GM21723 (cell line): Measurements from ENCODE around the gene ZFP42.
"Not testable (repeated sequence)": the region's sequence is repeated elsewhere in the genome, so short reads cannot be mapped to it uniquely, and the experiment has no call there.

ENCODE experiments used
- ATAC-seq: cut with Tn5 transposase; IDR thresholded peaks from one replicate; pipeline ENCODE4 v1.9.1; 2021; ENCODE audit warnings: mild to moderate bottlenecking, moderate library complexity; ENCODE audit not compliant: unreplicated experiment

ZFP42 gene

GRCh38 chr4:187995322-187996207 lies at the start of gene ZFP42:
Gene ZFP42 (plus strand): TSS chr4:187995771. CDS start chr4:188002808, 7,037 bp downstream.
- no peak for ATAC-seq

DNA sequence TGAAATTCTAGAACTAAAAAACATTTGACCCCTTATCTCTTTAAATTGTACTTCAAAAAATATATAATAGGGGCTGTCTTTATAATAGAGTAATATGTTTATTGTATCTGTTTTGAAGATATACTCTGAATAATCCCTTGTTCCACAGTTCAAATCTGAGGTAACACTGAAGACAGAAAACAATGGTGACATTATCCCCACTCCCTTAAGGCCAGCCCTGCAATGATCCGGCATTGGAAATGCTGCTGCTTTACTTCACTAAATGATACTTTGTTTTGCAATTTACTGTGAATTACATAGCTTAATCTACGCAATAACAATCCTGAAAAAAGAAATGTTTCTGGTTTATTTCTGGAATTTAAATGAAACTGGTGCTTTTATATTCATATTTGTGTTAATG lies 34.4 kb upstream of the ZFP42 start:
- no peak for ATAC-seq

DNA sequence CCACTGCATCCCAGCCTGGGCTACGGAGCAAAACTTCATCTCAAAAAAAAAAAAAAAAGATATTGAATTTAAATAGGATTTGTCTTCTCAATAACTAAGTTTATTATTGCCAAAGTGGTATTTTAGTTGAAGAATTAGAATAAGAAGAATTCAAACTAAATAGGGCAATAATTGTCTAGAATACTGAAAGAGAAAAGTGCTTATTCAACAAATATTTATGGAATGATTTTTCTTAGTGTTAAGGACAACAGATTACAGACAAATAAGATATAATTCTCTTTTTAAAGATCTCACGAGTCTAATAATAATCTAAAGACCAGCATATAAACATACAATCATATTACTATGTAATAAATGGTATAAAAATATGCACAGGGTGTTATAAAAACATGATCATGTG lies 33.6 kb upstream of the ZFP42 start:
- ATAC-seq: no peak

DNA sequence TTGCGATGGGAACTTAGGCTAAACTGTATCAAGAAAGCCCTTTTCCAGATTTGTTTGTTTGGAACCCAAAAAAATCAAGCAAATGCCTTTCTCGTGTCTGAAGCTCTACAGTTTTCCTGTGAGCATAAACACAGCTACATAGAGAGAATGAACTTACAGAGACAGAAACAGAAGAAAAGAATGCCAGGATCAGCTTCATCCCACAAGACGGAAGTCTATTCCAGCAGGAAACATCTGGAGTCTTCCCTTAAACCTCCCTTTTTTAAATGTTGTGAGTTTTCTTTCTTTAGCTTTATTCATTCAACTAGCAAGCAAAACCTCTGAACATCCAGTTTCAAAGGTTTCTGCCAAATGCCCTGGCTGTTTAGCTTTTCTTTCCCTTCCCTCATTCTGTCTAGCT lies 32.6 kb upstream of the ZFP42 start:
- no peak for ATAC-seq

DNA sequence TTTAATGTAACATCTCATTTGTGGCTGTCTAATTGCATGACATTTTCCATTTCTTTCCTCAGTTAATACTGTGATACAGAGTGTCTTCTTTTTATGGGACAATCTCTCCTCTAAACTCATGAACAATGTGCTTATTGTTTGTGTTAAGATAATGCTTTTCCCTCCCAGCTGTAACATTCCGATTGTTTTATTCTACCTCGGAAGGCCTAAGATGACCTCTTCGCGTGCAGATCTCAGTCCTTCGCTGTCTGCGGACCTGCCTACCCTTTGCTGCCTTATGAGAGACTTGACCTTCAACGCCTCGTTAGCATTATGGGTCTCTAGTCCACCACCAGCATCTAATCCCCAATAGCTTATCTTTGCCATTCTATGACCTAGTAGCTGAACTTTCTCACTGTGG lies 29.8 kb upstream of the ZFP42 start:
- ATAC-seq: no peak

DNA sequence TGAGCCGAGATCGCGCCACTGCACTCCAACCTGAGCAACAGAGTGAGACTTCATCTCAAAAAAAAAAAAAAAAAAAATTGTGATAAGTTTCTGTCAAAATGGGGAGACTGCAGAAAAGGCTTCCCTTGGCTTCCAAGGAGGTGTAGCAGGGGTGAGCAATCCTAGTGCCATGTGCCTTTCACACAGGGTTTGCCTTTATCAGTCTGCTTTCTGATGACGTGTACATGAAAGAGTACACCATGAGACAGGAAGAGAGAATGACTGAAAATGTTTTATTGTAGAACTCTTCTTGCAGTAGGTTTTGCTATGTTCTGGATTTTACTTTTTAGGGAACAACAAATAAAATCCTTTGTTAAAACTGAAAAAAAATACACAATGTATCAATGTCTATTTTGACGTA lies 23.4 kb upstream of the ZFP42 start:
- no peak for ATAC-seq

DNA sequence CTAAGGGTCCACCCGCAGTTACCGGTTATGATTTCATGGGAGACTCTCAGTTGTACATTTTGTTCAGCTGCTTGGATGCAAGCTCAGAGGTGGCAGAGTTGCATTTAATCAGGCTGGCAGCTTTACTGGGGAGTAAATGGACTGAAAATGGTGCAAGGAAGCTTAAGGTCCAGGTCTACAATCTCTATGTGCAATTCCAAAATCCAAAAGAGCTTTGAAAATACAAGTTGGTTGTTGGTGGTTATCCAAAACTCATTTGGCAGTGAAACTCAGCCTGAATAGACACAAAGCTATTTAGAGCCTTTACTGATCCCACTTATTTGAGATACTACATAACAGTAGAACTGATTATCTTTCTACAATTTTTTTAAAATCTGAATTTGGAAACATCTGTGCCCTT lies 11.8 kb upstream of the ZFP42 start:
- no peak for ATAC-seq

DNA sequence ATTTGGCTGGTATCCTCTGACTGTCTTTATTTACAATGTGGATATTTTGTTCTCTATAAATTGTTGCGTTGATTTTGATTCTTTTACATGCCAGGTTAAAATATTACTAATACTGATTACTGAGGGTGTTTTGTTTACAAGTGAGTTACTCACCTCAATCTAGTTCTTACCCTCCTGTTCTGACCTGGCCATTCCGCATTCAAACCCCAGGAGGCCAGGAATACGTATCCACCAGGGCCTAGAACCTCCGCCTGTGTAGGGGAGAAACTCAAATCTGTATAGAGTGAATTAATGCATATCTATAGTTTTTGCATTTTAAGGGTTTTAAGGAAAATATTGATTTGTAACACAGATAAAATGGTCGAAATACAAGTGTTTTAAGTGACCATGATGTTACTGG lies 2.6 kb upstream of the ZFP42 start:
- ATAC-seq: no peak

GRCh38 chr4:187993827-187994226 lies 1.7 kb upstream of the ZFP42 start:
- ATAC-seq: no peak

- no peak for ATAC-seq
Observed at GRCh38 chr4:187996502-187997177, 1.1 kb downstream of the ZFP42 start.

- ATAC-seq: not testable (repeated sequence)
Observed at GRCh38 chr4:187997991-187998390, 2.4 kb downstream of the ZFP42 start.

- ATAC-seq: no peak
Observed at GRCh38 chr4:187999406-187999932, 3.9 kb downstream of the ZFP42 start.

GRCh38 chr4:188002323-188002722 lies 6.8 kb downstream of the ZFP42 start:
- no peak for ATAC-seq

DNA sequence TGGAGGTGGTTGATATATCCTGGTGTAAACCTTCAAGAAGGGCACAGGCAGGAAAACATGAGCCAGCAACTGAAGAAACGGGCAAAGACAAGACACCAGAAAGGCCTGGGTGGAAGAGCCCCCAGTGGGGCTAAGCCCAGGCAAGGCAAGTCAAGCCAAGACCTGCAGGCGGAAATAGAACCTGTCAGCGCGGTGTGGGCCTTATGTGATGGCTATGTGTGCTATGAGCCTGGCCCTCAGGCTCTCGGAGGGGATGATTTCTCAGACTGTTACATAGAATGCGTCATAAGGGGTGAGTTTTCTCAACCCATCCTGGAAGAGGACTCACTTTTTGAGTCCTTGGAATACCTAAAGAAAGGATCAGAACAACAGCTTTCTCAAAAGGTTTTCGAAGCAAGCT lies 7.2 kb downstream of the ZFP42 start:
- ATAC-seq: no peak

DNA sequence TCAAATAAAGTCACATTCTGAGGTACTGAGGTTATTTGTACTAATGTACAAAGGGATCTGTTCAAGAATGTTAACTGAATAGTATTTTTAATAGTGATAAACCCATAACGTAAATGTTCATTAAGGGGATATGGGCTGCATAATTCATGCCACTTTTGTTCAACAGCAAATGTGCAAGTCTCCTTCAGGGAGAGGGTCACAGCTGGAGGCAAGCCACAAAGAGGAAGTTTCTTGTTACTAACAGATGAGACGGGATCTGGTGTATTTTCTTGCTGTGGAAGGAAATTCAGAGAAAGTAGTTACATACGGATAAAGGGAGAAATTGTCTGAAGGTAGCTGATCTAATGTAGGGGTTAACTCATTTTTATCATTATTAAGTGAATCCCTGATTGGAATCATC lies 10.0 kb downstream of the ZFP42 start:
- no peak for ATAC-seq

- no peak for ATAC-seq
Observed at GRCh38 chr4:188006285-188006848, 10.8 kb downstream of the ZFP42 start.

GRCh38 chr4:188008377-188008776 lies 12.8 kb downstream of the ZFP42 start:
- no peak for ATAC-seq

GRCh38 chr4:188012426-188012945 lies 16.9 kb downstream of the ZFP42 start:
- ATAC-seq: no peak

DNA sequence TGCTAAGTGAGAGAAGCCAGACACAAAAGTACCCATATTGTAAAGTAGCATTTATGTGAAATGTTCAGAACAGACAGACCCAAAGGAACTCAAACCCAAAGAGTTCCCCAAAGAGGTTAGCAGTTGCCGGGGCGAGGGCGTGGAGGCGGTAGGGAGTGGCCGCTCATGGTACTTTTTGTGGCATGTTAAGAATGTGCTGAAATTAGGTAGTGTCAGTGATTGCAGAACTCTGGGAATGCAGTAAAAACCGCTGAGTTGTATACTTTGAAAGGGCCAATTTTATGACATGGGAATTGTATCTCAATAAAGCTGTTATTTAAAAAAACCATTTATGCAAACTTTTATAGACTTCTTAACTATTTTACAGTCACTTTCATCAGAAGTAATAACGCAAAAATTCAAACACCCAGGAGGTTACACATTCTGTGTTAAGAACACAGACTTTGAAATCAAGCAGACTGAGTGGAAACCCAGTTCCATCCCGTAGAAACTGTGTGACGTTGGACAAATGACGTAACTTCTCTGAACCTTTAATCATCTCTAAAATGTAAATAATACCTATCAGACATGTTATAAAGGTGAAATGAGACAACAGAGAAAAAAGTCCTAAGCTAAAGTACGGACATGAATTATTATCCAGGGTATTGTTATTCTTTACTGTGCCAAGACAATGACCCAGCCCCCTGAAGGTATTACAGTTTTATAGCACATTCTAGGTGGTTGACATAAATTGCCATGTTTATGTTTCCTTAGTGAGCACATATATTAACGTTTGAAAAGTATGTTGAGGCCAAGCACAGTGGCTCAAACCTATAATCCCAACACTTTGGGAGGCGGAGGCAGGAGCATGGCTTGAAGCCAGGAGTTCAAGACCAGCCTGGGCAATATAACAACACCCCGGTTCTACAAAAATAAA lies 19.7 kb downstream of the ZFP42 start:
- ATAC-seq: no peak

DNA sequence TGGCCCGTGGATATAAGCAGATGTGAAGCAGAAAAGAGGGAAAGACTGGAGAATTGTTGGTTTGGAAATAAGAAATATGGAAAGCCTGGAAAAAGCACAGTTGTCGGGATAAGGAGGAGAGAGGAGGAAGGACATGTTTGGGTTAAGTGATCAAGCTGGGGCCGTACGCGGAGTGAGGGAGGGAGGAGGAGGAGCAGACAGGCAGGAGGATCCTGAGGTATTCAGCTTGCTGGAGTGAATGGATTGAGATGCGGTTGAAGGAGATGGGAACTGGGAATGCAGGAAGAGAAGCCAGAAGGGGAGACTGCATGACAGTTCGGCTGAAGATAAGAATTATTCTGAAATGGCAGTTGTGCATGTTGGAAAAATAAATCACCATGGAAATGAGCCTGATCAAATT lies 21.2 kb downstream of the ZFP42 start:
- ATAC-seq: no peak
